Stimulated activated CD8-positive, alpha-beta memory T cell treated with anti-CD3 and anti-CD28 coated beads, Interleukin-12 subunit alpha, Interleukin-12 subunit beta, amount 100 ng/mL, for 1 hour (primary cell): ENCODE data around the gene HADHA.

Experiments used
- DNase-seq: peaks from one replicate; pipeline ENCODE4 v3.0.0-alpha.2; 2020; ENCODE audit warnings: low read depth

The HADHA gene

GRCh38 chr2:26245231-26245732 lies 850 bp upstream of the HADHA start:
- peak; percentile 40 for DNase-seq

GRCh38 chr2:26243470-26244308 lies 743 bp downstream of the HADHA start:
- no peak for DNase-seq

- no peak for DNase-seq
These were observed 2.5 kb downstream of the HADHA start for GRCh38 chr2:26241928-26242436.

- no peak for DNase-seq
These were observed 6.0 kb downstream of the HADHA start for GRCh38 chr2:26238311-26238958.

- DNase-seq, result no peak
These were observed 6.6 kb downstream of the HADHA start for GRCh38 chr2:26237868-26238267.

- DNase-seq, result no peak
These were observed 9.3 kb downstream of the HADHA start for GRCh38 chr2:26235089-26235488.

- DNase-seq, result no peak
These were observed 13.6 kb downstream of the HADHA start for GRCh38 chr2:26230806-26231205.

- DNase-seq, result no peak
These were observed 14.8 kb downstream of the HADHA start for GRCh38 chr2:26229595-26229994.

- DNase-seq, result no peak
These were observed 20.3 kb downstream of the HADHA start for GRCh38 chr2:26224095-26224494.

GRCh38 chr2:26223018-26223417 lies 21.4 kb downstream of the HADHA start:
- no peak for DNase-seq

GRCh38 chr2:26217720-26218119 lies 26.7 kb downstream of the HADHA start:
- no peak for DNase-seq

GRCh38 chr2:26216587-26216986 lies 27.8 kb downstream of the HADHA start:
- DNase-seq, result no peak

- DNase-seq, result no peak
These were observed 28.6 kb downstream of the HADHA start for GRCh38 chr2:26215833-26216232.

GRCh38 chr2:26214759-26215158 lies 29.7 kb downstream of the HADHA start:
- DNase-seq, result no peak

GRCh38 chr2:26212011-26212410 lies 32.4 kb downstream of the HADHA start:
- no peak for DNase-seq

- no peak for DNase-seq
These were observed 40.5 kb downstream of the HADHA start for GRCh38 chr2:26203906-26204305.

GRCh38 chr2:26202981-26203490 lies 41.4 kb downstream of the HADHA start:
- no peak for DNase-seq

GRCh38 chr2:26197516-26197915 lies 46.9 kb downstream of the HADHA start:
- DNase-seq, result no peak

- no peak for DNase-seq
These were observed 47.6 kb downstream of the HADHA start for GRCh38 chr2:26196683-26197418.

- DNase-seq, result no peak
These were observed 49.1 kb downstream of the HADHA start for GRCh38 chr2:26195040-26195984.

GRCh38 chr2:26193578-26194231 lies 50.7 kb downstream of the HADHA start:
- DNase-seq, result no peak
